HL-60 (cell line): ENCODE results near the gene MT1B.

Experiments
- DNase-seq, 2 experiments: peaks; one replicate each; pipeline ENCODE4 v3.0.0-alpha.2; 2010 to 2020; ENCODE audit warnings: low read depth in 1 of 2, low spot score in 1 of 2
- H3K27ac ChIP-seq: fragments of 250-450 bp; sonication (Bioruptor Pico); replicated peaks from 2 replicates; pipeline ENCODE4 v1.5.1; 2020; ENCODE audit warnings: mild to moderate bottlenecking, moderate library complexity
- H3K27me3 ChIP-seq: fragments of 250-450 bp; sonication (Bioruptor Pico); 2 replicates; pipeline ENCODE4 v1.5.1; 2021; ENCODE audit warnings: mild to moderate bottlenecking, moderate library complexity; ENCODE audit not compliant: insufficient read depth, poor library complexity, severe bottlenecking
- H3K4me3 ChIP-seq: replicated peaks from 2 replicates; pipeline ENCODE4 v1.5.1; 2011; ENCODE audit warnings: mild to moderate bottlenecking, control low read depth, low read length; ENCODE audit not compliant: insufficient read depth
- GABPA ChIP-seq: IDR thresholded peaks from 2 replicates; pipeline ENCODE4 v1.6.1; 2012; ENCODE audit warnings: low read depth
- POLR2AphosphoS5 ChIP-seq: IDR thresholded peaks from 2 replicates; pipeline ENCODE4 v1.6.1; 2012; ENCODE audit warnings: low read depth
- SPI1 ChIP-seq: IDR thresholded peaks from 2 replicates; pipeline ENCODE4 v1.6.1; 2012; ENCODE audit warnings: low read depth, mild to moderate bottlenecking, borderline replicate concordance
- TF ChIP-seq, protein P1 (sequence below): IDR thresholded peaks from one replicate; pipeline ENCODE4 v1.5.1; 2011; ENCODE audit warnings: low read length, control low read depth, inconsistent platforms; ENCODE audit not compliant: insufficient read depth
- TF ChIP-seq, protein P2 (sequence below): IDR thresholded peaks from 2 replicates; pipeline ENCODE4 v1.6.1; 2012; ENCODE audit warnings: low read depth; ENCODE audit not compliant: insufficient replicate concordance

Gene MT1B

DNA sequence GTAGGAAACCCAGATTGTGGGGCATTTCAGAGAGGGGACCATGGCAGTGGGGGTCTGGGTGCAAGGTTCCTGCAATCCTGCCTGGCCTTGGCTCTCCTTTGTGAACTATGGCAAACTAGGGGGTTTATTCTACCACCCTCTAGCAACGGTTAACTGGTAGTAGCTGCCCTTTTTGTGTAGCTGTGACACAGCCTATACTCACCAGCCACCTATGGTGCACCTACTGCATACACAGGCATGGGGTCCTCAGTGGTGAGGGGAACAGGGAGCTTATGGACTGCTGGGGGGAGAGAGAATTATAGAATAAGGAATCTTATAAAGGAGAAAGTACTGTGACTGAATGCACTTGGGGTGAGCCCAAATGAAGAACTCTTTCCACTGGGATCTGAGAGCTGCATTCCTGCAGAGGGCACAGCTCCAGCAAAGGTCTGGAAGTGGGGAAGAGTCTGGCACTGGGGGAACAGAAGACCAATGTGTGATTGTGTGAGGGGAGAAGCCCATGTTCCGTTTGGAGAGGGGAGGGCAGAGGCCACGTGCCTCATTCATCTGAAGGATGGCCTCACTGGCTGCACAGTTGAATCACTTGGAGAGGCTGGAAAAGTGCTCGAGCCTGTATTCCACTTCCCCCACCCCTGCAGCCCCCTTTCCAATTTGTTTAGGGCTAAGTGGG lies 32.7 kb downstream of the MT1B start:
- DNase-seq, result no peak
- Histone ChIP-seq H3K27me3 (no peaks in the 10 kb centered on the region), H3K27ac (no peak overlapping the region), H3K4me3 (no peak overlapping the region)
- TF ChIP-seq GABPA (no peak), POLR2AphosphoS5 (no peak), SPI1 (no peak)
- TF ChIP-seq, protein P1, sequence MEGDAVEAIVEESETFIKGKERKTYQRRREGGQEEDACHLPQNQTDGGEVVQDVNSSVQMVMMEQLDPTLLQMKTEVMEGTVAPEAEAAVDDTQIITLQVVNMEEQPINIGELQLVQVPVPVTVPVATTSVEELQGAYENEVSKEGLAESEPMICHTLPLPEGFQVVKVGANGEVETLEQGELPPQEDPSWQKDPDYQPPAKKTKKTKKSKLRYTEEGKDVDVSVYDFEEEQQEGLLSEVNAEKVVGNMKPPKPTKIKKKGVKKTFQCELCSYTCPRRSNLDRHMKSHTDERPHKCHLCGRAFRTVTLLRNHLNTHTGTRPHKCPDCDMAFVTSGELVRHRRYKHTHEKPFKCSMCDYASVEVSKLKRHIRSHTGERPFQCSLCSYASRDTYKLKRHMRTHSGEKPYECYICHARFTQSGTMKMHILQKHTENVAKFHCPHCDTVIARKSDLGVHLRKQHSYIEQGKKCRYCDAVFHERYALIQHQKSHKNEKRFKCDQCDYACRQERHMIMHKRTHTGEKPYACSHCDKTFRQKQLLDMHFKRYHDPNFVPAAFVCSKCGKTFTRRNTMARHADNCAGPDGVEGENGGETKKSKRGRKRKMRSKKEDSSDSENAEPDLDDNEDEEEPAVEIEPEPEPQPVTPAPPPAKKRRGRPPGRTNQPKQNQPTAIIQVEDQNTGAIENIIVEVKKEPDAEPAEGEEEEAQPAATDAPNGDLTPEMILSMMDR, result no peak
- TF ChIP-seq, protein P2, sequence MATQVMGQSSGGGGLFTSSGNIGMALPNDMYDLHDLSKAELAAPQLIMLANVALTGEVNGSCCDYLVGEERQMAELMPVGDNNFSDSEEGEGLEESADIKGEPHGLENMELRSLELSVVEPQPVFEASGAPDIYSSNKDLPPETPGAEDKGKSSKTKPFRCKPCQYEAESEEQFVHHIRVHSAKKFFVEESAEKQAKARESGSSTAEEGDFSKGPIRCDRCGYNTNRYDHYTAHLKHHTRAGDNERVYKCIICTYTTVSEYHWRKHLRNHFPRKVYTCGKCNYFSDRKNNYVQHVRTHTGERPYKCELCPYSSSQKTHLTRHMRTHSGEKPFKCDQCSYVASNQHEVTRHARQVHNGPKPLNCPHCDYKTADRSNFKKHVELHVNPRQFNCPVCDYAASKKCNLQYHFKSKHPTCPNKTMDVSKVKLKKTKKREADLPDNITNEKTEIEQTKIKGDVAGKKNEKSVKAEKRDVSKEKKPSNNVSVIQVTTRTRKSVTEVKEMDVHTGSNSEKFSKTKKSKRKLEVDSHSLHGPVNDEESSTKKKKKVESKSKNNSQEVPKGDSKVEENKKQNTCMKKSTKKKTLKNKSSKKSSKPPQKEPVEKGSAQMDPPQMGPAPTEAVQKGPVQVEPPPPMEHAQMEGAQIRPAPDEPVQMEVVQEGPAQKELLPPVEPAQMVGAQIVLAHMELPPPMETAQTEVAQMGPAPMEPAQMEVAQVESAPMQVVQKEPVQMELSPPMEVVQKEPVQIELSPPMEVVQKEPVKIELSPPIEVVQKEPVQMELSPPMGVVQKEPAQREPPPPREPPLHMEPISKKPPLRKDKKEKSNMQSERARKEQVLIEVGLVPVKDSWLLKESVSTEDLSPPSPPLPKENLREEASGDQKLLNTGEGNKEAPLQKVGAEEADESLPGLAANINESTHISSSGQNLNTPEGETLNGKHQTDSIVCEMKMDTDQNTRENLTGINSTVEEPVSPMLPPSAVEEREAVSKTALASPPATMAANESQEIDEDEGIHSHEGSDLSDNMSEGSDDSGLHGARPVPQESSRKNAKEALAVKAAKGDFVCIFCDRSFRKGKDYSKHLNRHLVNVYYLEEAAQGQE, result no peak

DNA sequence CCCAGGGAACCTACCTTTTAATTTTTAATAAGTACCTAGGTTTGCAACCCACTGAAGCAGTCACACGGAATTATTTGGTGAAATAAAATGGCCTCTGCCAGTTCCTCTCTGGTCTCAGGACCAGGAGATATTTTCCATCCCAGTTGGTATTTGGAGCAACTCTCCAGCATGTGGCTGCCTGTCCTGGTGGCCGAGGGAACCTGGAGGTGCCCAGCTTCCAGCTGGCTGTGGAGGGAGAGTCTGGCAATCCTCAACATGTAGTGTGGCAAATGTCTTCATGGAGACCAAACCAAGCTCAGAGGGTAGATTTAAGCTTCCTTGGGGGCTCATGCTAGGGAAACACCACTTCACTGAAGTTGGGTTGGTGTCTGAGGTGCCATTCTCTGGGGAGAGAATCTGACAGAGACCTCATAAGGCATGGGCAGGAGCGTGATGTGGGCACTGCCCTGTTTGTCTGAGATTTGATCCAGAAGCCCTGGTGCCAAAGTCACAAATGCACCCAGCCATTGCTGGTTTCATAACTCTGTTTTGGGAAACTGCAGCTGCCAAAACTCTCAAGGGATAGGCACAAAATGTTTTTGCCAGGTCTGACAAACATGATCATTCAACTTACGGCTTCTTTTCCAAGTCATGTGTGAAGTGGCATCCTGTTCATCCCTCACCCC lies 33.4 kb downstream of the MT1B start:
- Histone ChIP-seq H3K27me3 (no peaks in the 10 kb centered on the region), H3K27ac (no peak overlapping the region), H3K4me3 (no peak overlapping the region)
- no peak for TF ChIP-seq POLR2AphosphoS5
- TF ChIP-seq GABPA, result no peak
- TF ChIP-seq, protein P2, result no peak
- TF ChIP-seq SPI1, result no peak
- TF ChIP-seq, protein P1, result no peak
- no peak for DNase-seq

DNA sequence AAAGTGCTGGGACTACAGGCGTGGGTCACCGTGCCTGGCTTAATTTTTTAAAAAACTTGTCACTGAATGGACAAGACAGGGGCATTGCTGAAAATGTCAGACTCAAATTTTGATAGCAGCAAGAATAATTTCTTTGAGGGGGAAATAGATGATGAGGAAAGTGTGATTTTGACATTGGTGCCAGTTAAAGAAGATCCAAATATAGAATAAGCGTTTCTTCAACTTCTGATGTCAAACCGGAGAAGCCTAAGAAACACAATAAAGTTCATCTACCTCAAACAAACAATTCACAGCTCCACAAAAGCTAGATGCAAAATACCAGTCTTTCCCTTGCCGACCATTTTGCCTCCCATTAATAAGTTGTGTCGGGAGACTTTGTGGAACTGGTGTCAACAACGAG lies 35.1 kb downstream of the MT1B start:
- TF ChIP-seq SPI1, result no peak
- TF ChIP-seq, protein P2, result no peak
- no peak for TF ChIP-seq GABPA
- TF ChIP-seq, protein P1, result no peak
- TF ChIP-seq POLR2AphosphoS5, result no peak
- no peaks in the 10 kb centered on the region for H3K27me3 ChIP-seq
- DNase-seq, result no peak
- H3K4me3 ChIP-seq, result no peak overlapping the region
- H3K27ac ChIP-seq, result no peak overlapping the region
